Activated CD4-positive, alpha-beta memory T cell treated with anti-CD3 and anti-CD28 coated beads, Interleukin-2, amount 10 ng/mL, durations not matched to agents 7 days and 5 days (primary cell): Measurements from ENCODE around the gene WWP2. TPM values are rescaled to one million over a fixed set of nuclear protein-coding genes. Genes with fewer than 3 reads are reported as not detected.
"Not testable (repeated sequence)": the region's sequence is repeated elsewhere in the genome, so short reads cannot be mapped to it uniquely, and the experiment has no call there.

Experiments
- CTCF ChIA-PET: fragments of 350-600 bp; sonication (Branson Sonifier 250); formaldehyde crosslinking; loops from one replicate; lab custom pipeline; 2021; ENCODE audit warnings: antibody characterized with exemption, inconsistent platforms; lab: Charles Lee
- POLR2A ChIA-PET: fragments of 350-600 bp; sonication (Branson Sonifier 250); formaldehyde crosslinking; loops from one replicate; lab custom pipeline; 2021; ENCODE audit warnings: antibody characterized with exemption; lab: Charles Lee
- DNase-seq: peaks from one replicate; pipeline ENCODE4 v3.0.0-alpha.2; 2020
- H3K27ac Mint-ChIP-seq: one replicate; pipeline ENCODE4 v1.8.0; 2021; ENCODE audit warnings: mild to moderate bottlenecking, mixed read lengths
- H3K27me3 Mint-ChIP-seq: one replicate; pipeline ENCODE4 v1.8.0; 2021; ENCODE audit warnings: mixed read lengths
- H3K36me3 Mint-ChIP-seq: one replicate; pipeline ENCODE4 v1.8.0; 2021; ENCODE audit warnings: low read depth, mixed read lengths
- H3K4me1 Mint-ChIP-seq: one replicate; pipeline ENCODE4 v1.8.0; 2021; ENCODE audit warnings: mixed read lengths
- H3K4me3 Mint-ChIP-seq: one replicate; pipeline ENCODE4 v1.8.0; 2021; ENCODE audit warnings: mild to moderate bottlenecking, mixed read lengths
- H3K9me3 Mint-ChIP-seq: one replicate; pipeline ENCODE4 v1.8.0; 2021; ENCODE audit warnings: mixed read lengths
- total RNA-seq, 2 experiments: library from RNA; stranded (reverse); gene quantifications; one replicate each; pipeline ENCODE4 v1.2.3, GENCODE V29; 2021

The WWP2 gene
- total RNA-seq, 2 experiments from 2014 or later, result 59.4 to 61.6 TPM

GRCh38 chr16:69951017-69951671, 189.0 kb downstream of the WWP2 start, which contains the start of gene CLEC18A:
Gene CLEC18A (plus strand): TSS chr16:69951334. CDS start chr16:69951367, 33 bp downstream.
- H3K4me1 Mint-ChIP-seq, H3K36me3 Mint-ChIP-seq, CTCF ChIA-PET: not testable (repeated sequence)

GRCh38 chr16:69951672-69952031, 189.5 kb downstream of the WWP2 start:
- DNase-seq, H3K27ac Mint-ChIP-seq, H3K4me3 Mint-ChIP-seq, CTCF ChIA-PET, POLR2A ChIA-PET, H3K4me1 Mint-ChIP-seq, H3K36me3 Mint-ChIP-seq, H3K9me3 Mint-ChIP-seq, H3K27me3 Mint-ChIP-seq: not testable (repeated sequence)

More at GRCh38 chr16:69951017-69951671, 189.0 kb downstream of the WWP2 start, which contains the start of gene CLEC18A:
- H3K9me3 Mint-ChIP-seq, DNase-seq, POLR2A ChIA-PET, H3K27me3 Mint-ChIP-seq, H3K27ac Mint-ChIP-seq, H3K4me3 Mint-ChIP-seq: not testable (repeated sequence)

GRCh38 chr16:69952116-69952515, 190.0 kb downstream of the WWP2 start:
- not testable (repeated sequence) for H3K4me1 Mint-ChIP-seq, H3K27ac Mint-ChIP-seq

GRCh38 chr16:69952572-69953355, 190.6 kb downstream of the WWP2 start:
- POLR2A ChIA-PET, H3K27me3 Mint-ChIP-seq, DNase-seq, H3K4me1 Mint-ChIP-seq, H3K4me3 Mint-ChIP-seq, H3K9me3 Mint-ChIP-seq, CTCF ChIA-PET, H3K27ac Mint-ChIP-seq, H3K36me3 Mint-ChIP-seq: not testable (repeated sequence)

More at GRCh38 chr16:69952116-69952515, 190.0 kb downstream of the WWP2 start:
- CTCF ChIA-PET, H3K36me3 Mint-ChIP-seq, POLR2A ChIA-PET, DNase-seq, H3K9me3 Mint-ChIP-seq, H3K27me3 Mint-ChIP-seq, H3K4me3 Mint-ChIP-seq: not testable (repeated sequence)

- POLR2A ChIA-PET, H3K4me3 Mint-ChIP-seq, CTCF ChIA-PET, H3K36me3 Mint-ChIP-seq, DNase-seq, H3K27me3 Mint-ChIP-seq, H3K4me1 Mint-ChIP-seq, H3K27ac Mint-ChIP-seq, H3K9me3 Mint-ChIP-seq: not testable (repeated sequence)
Observed at GRCh38 chr16:69954241-69954640, 192.1 kb downstream of the WWP2 start.

GRCh38 chr16:69963312-69963711, 201.2 kb downstream of the WWP2 start:
- POLR2A ChIA-PET, H3K4me3 Mint-ChIP-seq, H3K27ac Mint-ChIP-seq, H3K27me3 Mint-ChIP-seq, H3K9me3 Mint-ChIP-seq, CTCF ChIA-PET, H3K4me1 Mint-ChIP-seq, DNase-seq, H3K36me3 Mint-ChIP-seq: not testable (repeated sequence)

- DNase-seq, H3K9me3 Mint-ChIP-seq, CTCF ChIA-PET, POLR2A ChIA-PET, H3K4me1 Mint-ChIP-seq, H3K27me3 Mint-ChIP-seq, H3K36me3 Mint-ChIP-seq, H3K4me3 Mint-ChIP-seq, H3K27ac Mint-ChIP-seq: not testable (repeated sequence)
Observed at GRCh38 chr16:69964960-69965660, 203.0 kb downstream of the WWP2 start.

- H3K4me3 Mint-ChIP-seq, H3K27ac Mint-ChIP-seq, POLR2A ChIA-PET, DNase-seq, H3K9me3 Mint-ChIP-seq, H3K27me3 Mint-ChIP-seq, H3K4me1 Mint-ChIP-seq, CTCF ChIA-PET, H3K36me3 Mint-ChIP-seq: not testable (repeated sequence)
Observed at GRCh38 chr16:69965661-69966054, 203.5 kb downstream of the WWP2 start.

- H3K27me3 Mint-ChIP-seq, POLR2A ChIA-PET, H3K36me3 Mint-ChIP-seq, H3K4me1 Mint-ChIP-seq, DNase-seq, H3K4me3 Mint-ChIP-seq, H3K27ac Mint-ChIP-seq, CTCF ChIA-PET, H3K9me3 Mint-ChIP-seq: not testable (repeated sequence)
Observed at GRCh38 chr16:69967688-69968087, 205.6 kb downstream of the WWP2 start.

- CTCF ChIA-PET, DNase-seq, H3K27me3 Mint-ChIP-seq, H3K4me3 Mint-ChIP-seq, H3K36me3 Mint-ChIP-seq, H3K9me3 Mint-ChIP-seq, POLR2A ChIA-PET, H3K4me1 Mint-ChIP-seq, H3K27ac Mint-ChIP-seq: not testable (repeated sequence)
Observed at GRCh38 chr16:69968125-69968524, 206.0 kb downstream of the WWP2 start.

- POLR2A ChIA-PET, H3K9me3 Mint-ChIP-seq, H3K36me3 Mint-ChIP-seq, H3K4me3 Mint-ChIP-seq, H3K27ac Mint-ChIP-seq, DNase-seq, H3K27me3 Mint-ChIP-seq, H3K4me1 Mint-ChIP-seq: not testable (repeated sequence)
- CTCF ChIA-PET, result interaction anchor here (0.7 kb wide), 1 partner anchor 408 kb away, joined by 3 read pairs; no protein-coding TSS in a partner anchor
Observed at GRCh38 chr16:69969657-69970056, 207.5 kb downstream of the WWP2 start.

- H3K4me3 Mint-ChIP-seq, H3K4me1 Mint-ChIP-seq, H3K27me3 Mint-ChIP-seq, POLR2A ChIA-PET, H3K36me3 Mint-ChIP-seq, H3K9me3 Mint-ChIP-seq, H3K27ac Mint-ChIP-seq, DNase-seq: not testable (repeated sequence)
- CTCF ChIA-PET, result interaction anchor here (0.6 kb wide), 1 partner anchor 55 kb away, joined by 3 read pairs; no protein-coding TSS in a partner anchor
Observed at GRCh38 chr16:69972120-69972519, 210.0 kb downstream of the WWP2 start.

- POLR2A ChIA-PET, H3K36me3 Mint-ChIP-seq, H3K27me3 Mint-ChIP-seq, H3K9me3 Mint-ChIP-seq, CTCF ChIA-PET, H3K4me1 Mint-ChIP-seq, DNase-seq, H3K27ac Mint-ChIP-seq, H3K4me3 Mint-ChIP-seq: not testable (repeated sequence)
Observed at GRCh38 chr16:69972935-69973334, 210.8 kb downstream of the WWP2 start.
